GM20431 (cell line): ENCODE results near the gene ABHD16A.

Source experiments
- in situ Hi-C: fragments of 300-500 bp; cut with MseI, MboI; formaldehyde crosslinking; loops from one replicate; pipeline ENCODE4 v1.15.0; 2020; ENCODE audit warnings: low sequenced_read_pairs; ENCODE audit not compliant: unreplicated experiment

ABHD16A gene

GRCh38 chr6:31733734-31734133, 30.6 kb upstream of the ABHD16A start:
- in situ Hi-C loops = no loop called here

- in situ Hi-C loops = no loop called here
These were observed 28.9 kb upstream of the ABHD16A start for GRCh38 chr6:31732029-31732428.

- in situ Hi-C loops = no loop called here
These were observed 27.5 kb upstream of the ABHD16A start for GRCh38 chr6:31730631-31731086.

- in situ Hi-C loops = no loop called here
These were observed 27.0 kb upstream of the ABHD16A start for GRCh38 chr6:31729979-31730630.

- in situ Hi-C loops = no loop called here
These were observed 26.4 kb upstream of the ABHD16A start for GRCh38 chr6:31729515-31729978.

GRCh38 chr6:31728767-31729514, 25.8 kb upstream of the ABHD16A start, which contains the start of gene DDAH2:
TSS of gene DDAH2 (minus strand) at chr6:31729299. CDS start at chr6:31729161, 138 bp downstream.
- in situ Hi-C loops = no loop called here

- in situ Hi-C loops = no loop called here
These were observed 24.9 kb upstream of the ABHD16A start for GRCh38 chr6:31727717-31728671.

GRCh38 chr6:31727034-31727716, 24.1 kb upstream of the ABHD16A start:
- in situ Hi-C loops = no loop called here

GRCh38 chr6:31725502-31726350, 22.6 kb upstream of the ABHD16A start:
- in situ Hi-C loops = no loop called here

GRCh38 chr6:31723980-31724691, 21.0 kb upstream of the ABHD16A start:
- in situ Hi-C loops = no loop called here

- in situ Hi-C loops = no loop called here
These were observed 20.3 kb upstream of the ABHD16A start, which contains the start of gene MPIG6B for GRCh38 chr6:31723245-31723979. TSS of gene MPIG6B (plus strand) at chr6:31723373. CDS start at chr6:31723384, 11 bp downstream.

- in situ Hi-C loops = no loop called here
These were observed 19.0 kb upstream of the ABHD16A start for GRCh38 chr6:31722173-31722572.

- in situ Hi-C loops = no loop called here
These were observed 18.4 kb upstream of the ABHD16A start, which contains the start of gene LY6G6C for GRCh38 chr6:31721351-31722020. TSS of gene LY6G6C (minus strand) at chr6:31721746. CDS start at chr6:31721679, 67 bp downstream.

GRCh38 chr6:31720196-31720770, 17.2 kb upstream of the ABHD16A start:
- in situ Hi-C loops = no loop called here

GRCh38 chr6:31719001-31719400, 15.9 kb upstream of the ABHD16A start:
- in situ Hi-C loops = no loop called here

GRCh38 chr6:31718265-31718664, 15.1 kb upstream of the ABHD16A start:
- in situ Hi-C loops = no loop called here
